ENCODE measurements around the gene F12. TPM values are rescaled to one million over a fixed set of nuclear protein-coding genes. Genes with fewer than 3 reads are reported as not detected.

F12 gene
- total RNA-seq, 1 experiment from 2014 or later = 10.0 TPM

DNA sequence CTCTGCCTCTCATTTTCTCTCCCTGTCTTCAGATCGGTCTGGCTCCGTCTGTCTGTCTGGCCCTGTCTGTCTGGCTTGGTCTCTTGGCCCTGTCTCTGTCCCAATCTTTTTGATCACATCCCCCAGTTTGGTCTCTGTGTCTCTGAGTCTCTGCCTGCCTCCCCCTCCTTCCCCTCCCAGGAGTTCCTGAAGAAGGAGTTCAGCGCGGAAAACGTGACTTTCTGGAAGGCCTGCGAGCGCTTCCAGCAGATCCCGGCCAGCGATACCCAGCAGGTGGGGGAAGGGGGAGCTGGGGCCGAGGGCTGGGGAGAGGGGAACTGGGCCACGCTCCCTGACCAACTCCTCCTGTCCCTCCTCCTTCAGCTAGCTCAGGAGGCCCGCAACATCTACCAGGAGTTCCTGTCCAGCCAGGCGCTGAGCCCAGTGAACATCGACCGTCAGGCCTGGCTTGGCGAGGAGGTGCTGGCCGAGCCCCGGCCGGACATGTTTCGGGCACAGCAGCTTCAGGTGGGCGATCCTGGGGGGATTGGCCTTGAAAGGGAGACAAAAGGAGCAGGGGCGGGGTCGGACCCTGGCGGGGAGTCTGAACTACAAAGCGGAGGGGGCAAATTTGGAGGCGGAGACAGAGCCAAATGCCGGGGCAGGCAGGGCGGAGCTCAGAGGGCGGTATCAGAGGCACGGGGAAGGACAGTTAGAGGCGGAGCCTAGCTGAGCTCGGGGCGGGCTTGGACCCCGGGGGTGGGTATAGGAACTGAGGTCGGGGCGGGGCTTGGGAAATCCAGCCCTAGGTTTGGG lies 42.6 kb downstream of the F12 start (continued):
- 0 out of 2 replicates have a peak, but pooled peaks have one; percentile 47 for TF ChIP-seq ARID4B (CRISPR knock-in tag; IDR thresholded peaks at IDR 0.05; ENCODE audit: borderline replicate concordance)
- TF ChIP-seq MAX (CRISPR knock-in tag; IDR thresholded peaks at IDR 0.05) = peak; percentile 54; the same call in 1 of the 2 replicates
- TF ChIP-seq ERG (CRISPR knock-in tag; IDR thresholded peaks at IDR 0.05) = no peak
- TF ChIP-seq, protein P1, sequence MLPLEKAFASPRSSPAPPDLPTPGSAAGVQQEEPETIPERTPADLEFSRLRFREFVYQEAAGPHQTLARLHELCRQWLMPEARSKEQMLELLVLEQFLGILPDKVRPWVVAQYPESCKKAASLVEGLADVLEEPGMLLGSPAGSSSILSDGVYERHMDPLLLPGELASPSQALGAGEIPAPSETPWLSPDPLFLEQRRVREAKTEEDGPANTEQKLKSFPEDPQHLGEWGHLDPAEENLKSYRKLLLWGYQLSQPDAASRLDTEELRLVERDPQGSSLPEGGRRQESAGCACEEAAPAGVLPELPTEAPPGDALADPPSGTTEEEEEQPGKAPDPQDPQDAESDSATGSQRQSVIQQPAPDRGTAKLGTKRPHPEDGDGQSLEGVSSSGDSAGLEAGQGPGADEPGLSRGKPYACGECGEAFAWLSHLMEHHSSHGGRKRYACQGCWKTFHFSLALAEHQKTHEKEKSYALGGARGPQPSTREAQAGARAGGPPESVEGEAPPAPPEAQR (CRISPR knock-in tag; IDR thresholded peaks at IDR 0.05) = no peak
- TF ChIP-seq KAT7 (CRISPR knock-in tag; IDR thresholded peaks at IDR 0.05; ENCODE audit: borderline replicate concordance) = no peak
- TF ChIP-seq IRF1 (CRISPR knock-in tag; IDR thresholded peaks at IDR 0.05) = no peak
- TF ChIP-seq FOXK1 (CRISPR knock-in tag; IDR thresholded peaks at IDR 0.05) = no peak
- no peak for TF ChIP-seq FOXP4 (CRISPR knock-in tag; IDR thresholded peaks at IDR 0.05)
- peak; percentile 70; the same call in 1 of the 2 replicates for TF ChIP-seq TEAD1 (CRISPR knock-in tag; IDR thresholded peaks at IDR 0.05)
- no peak for TF ChIP-seq JUN (CRISPR knock-in tag; IDR thresholded peaks at IDR 0.05)
- TF ChIP-seq, protein P2, sequence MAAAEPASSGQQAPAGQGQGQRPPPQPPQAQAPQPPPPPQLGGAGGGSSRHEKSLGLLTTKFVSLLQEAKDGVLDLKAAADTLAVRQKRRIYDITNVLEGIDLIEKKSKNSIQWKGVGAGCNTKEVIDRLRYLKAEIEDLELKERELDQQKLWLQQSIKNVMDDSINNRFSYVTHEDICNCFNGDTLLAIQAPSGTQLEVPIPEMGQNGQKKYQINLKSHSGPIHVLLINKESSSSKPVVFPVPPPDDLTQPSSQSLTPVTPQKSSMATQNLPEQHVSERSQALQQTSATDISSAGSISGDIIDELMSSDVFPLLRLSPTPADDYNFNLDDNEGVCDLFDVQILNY (CRISPR knock-in tag; IDR thresholded peaks at IDR 0.05) = no peak
- TF ChIP-seq TEAD4 (CRISPR knock-in tag; IDR thresholded peaks at IDR 0.05) = 0 out of 2 replicates have a peak, but pooled peaks have one; percentile 9
- TF ChIP-seq, protein P3, sequence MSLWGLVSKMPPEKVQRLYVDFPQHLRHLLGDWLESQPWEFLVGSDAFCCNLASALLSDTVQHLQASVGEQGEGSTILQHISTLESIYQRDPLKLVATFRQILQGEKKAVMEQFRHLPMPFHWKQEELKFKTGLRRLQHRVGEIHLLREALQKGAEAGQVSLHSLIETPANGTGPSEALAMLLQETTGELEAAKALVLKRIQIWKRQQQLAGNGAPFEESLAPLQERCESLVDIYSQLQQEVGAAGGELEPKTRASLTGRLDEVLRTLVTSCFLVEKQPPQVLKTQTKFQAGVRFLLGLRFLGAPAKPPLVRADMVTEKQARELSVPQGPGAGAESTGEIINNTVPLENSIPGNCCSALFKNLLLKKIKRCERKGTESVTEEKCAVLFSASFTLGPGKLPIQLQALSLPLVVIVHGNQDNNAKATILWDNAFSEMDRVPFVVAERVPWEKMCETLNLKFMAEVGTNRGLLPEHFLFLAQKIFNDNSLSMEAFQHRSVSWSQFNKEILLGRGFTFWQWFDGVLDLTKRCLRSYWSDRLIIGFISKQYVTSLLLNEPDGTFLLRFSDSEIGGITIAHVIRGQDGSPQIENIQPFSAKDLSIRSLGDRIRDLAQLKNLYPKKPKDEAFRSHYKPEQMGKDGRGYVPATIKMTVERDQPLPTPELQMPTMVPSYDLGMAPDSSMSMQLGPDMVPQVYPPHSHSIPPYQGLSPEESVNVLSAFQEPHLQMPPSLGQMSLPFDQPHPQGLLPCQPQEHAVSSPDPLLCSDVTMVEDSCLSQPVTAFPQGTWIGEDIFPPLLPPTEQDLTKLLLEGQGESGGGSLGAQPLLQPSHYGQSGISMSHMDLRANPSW (CRISPR knock-in tag; conservative IDR thresholded peaks at IDR 0.05; ENCODE audit: low read depth) = no peak
- TF ChIP-seq USF1 (CRISPR knock-in tag; IDR thresholded peaks at IDR 0.05) = no peak; the same call in 1 of the 2 replicates

All from WTC11 (cell line).